ENCODE data around the gene ZMYND8.

Gene ZMYND8

GRCh38 chr20:47354464-47354713 is 2.1 kb downstream of the ZMYND8 start:
- H3K4me1 ChIP-seq (ENCODE audit: insufficient read depth, low read length) = peaks cover 76% of the 10 kb centered on the region
- no peaks in the 10 kb centered on the region for H3K27me3 ChIP-seq (ENCODE audit: insufficient read depth, low read length)
- peak overlapping the region; percentile 83 for H3K4me3 ChIP-seq (ENCODE audit: low read length)
- no peaks in the 10 kb centered on the region for H3K9me3 ChIP-seq (ENCODE audit: low read length)
- H3K36me3 ChIP-seq (ENCODE audit: insufficient read depth, low read length) = peaks cover 4% of the 10 kb centered on the region
- H2AFZ ChIP-seq (ENCODE audit: low read depth, low read length) = no peak overlapping the region

GRCh38 chr20:47353692-47354463 is 2.6 kb downstream of the ZMYND8 start:
- H2AFZ ChIP-seq (ENCODE audit: low read depth, low read length) = no peak overlapping the region
- H3K9me3 ChIP-seq (ENCODE audit: low read length) = no peaks in the 10 kb centered on the region
- H3K27me3 ChIP-seq (ENCODE audit: insufficient read depth, low read length) = no peaks in the 10 kb centered on the region
- peaks cover 78% of the 10 kb centered on the region for H3K4me1 ChIP-seq (ENCODE audit: insufficient read depth, low read length)
- peaks cover 8% of the 10 kb centered on the region for H3K36me3 ChIP-seq (ENCODE audit: insufficient read depth, low read length)
- peak overlapping the region; percentile 83 for H3K4me3 ChIP-seq (ENCODE audit: low read length)

GRCh38 chr20:47353239-47353691 is 3.2 kb downstream of the ZMYND8 start:
- H3K27me3 ChIP-seq (ENCODE audit: insufficient read depth, low read length) = no peaks in the 10 kb centered on the region
- peak overlapping the region; percentile 83 for H3K4me3 ChIP-seq (ENCODE audit: low read length)
- H3K36me3 ChIP-seq (ENCODE audit: insufficient read depth, low read length) = peaks cover 14% of the 10 kb centered on the region
- H3K4me1 ChIP-seq (ENCODE audit: insufficient read depth, low read length) = peaks cover 80% of the 10 kb centered on the region
- H2AFZ ChIP-seq (ENCODE audit: low read depth, low read length) = no peak overlapping the region
- no peaks in the 10 kb centered on the region for H3K9me3 ChIP-seq (ENCODE audit: low read length)

GRCh38 chr20:47352332-47353238 is 3.9 kb downstream of the ZMYND8 start:
- peaks cover 21% of the 10 kb centered on the region for H3K36me3 ChIP-seq (ENCODE audit: insufficient read depth, low read length)
- no peaks in the 10 kb centered on the region for H3K9me3 ChIP-seq (ENCODE audit: low read length)
- H3K27me3 ChIP-seq (ENCODE audit: insufficient read depth, low read length) = no peaks in the 10 kb centered on the region
- H3K4me3 ChIP-seq (ENCODE audit: low read length) = peak overlapping the region; percentile 26
- H3K4me1 ChIP-seq (ENCODE audit: insufficient read depth, low read length) = peaks cover 83% of the 10 kb centered on the region
- H2AFZ ChIP-seq (ENCODE audit: low read depth, low read length) = no peak overlapping the region

GRCh38 chr20:47351643-47352331 is 4.7 kb downstream of the ZMYND8 start:
- peaks cover 29% of the 10 kb centered on the region for H3K36me3 ChIP-seq (ENCODE audit: insufficient read depth, low read length)

GRCh38 chr20:47350691-47351545 is 5.6 kb downstream of the ZMYND8 start:
- peaks cover 36% of the 10 kb centered on the region for H3K36me3 ChIP-seq (ENCODE audit: insufficient read depth, low read length)
- no peak overlapping the region for H2AFZ ChIP-seq (ENCODE audit: low read depth, low read length)
- H3K4me3 ChIP-seq (ENCODE audit: low read length) = peak overlapping the region; percentile 26
- no peaks in the 10 kb centered on the region for H3K27me3 ChIP-seq (ENCODE audit: insufficient read depth, low read length)
- no peaks in the 10 kb centered on the region for H3K9me3 ChIP-seq (ENCODE audit: low read length)
- peaks cover 79% of the 10 kb centered on the region for H3K4me1 ChIP-seq (ENCODE audit: insufficient read depth, low read length)

More at GRCh38 chr20:47351643-47352331, 4.7 kb downstream of the ZMYND8 start:
- Histone ChIP-seq H2AFZ (ENCODE audit: low read depth, low read length) (no peak overlapping the region), H3K4me1 (ENCODE audit: insufficient read depth, low read length) (peaks cover 79% of the 10 kb centered on the region), H3K27me3 (ENCODE audit: insufficient read depth, low read length) (no peaks in the 10 kb centered on the region), H3K4me3 (ENCODE audit: low read length) (peak overlapping the region; percentile 26), H3K9me3 (ENCODE audit: low read length) (no peaks in the 10 kb centered on the region)

GRCh38 chr20:47350181-47350550 is 6.3 kb downstream of the ZMYND8 start:
- Histone ChIP-seq H2AFZ (ENCODE audit: low read depth, low read length) (no peak overlapping the region), H3K4me1 (ENCODE audit: insufficient read depth, low read length) (peaks cover 72% of the 10 kb centered on the region), H3K36me3 (ENCODE audit: insufficient read depth, low read length) (peaks cover 42% of the 10 kb centered on the region), H3K4me3 (ENCODE audit: low read length) (no peak overlapping the region), H3K27me3 (ENCODE audit: insufficient read depth, low read length) (no peaks in the 10 kb centered on the region), H3K9me3 (ENCODE audit: low read length) (no peaks in the 10 kb centered on the region)

- Histone ChIP-seq H3K4me3 (ENCODE audit: low read length) (no peak overlapping the region), H3K9me3 (ENCODE audit: low read length) (no peaks in the 10 kb centered on the region), H2AFZ (ENCODE audit: low read depth, low read length) (no peak overlapping the region), H3K4me1 (ENCODE audit: insufficient read depth, low read length) (peaks cover 66% of the 10 kb centered on the region), H3K36me3 (ENCODE audit: insufficient read depth, low read length) (peaks cover 47% of the 10 kb centered on the region), H3K27me3 (ENCODE audit: insufficient read depth, low read length) (no peaks in the 10 kb centered on the region)
These were observed 6.9 kb downstream of the ZMYND8 start for GRCh38 chr20:47349365-47350180.

GRCh38 chr20:47348539-47349142 is 7.9 kb downstream of the ZMYND8 start:
- H3K36me3 ChIP-seq (ENCODE audit: insufficient read depth, low read length) = peaks cover 55% of the 10 kb centered on the region
- H3K27me3 ChIP-seq (ENCODE audit: insufficient read depth, low read length) = no peaks in the 10 kb centered on the region
- no peaks in the 10 kb centered on the region for H3K9me3 ChIP-seq (ENCODE audit: low read length)
- H3K4me1 ChIP-seq (ENCODE audit: insufficient read depth, low read length) = peaks cover 57% of the 10 kb centered on the region
- H3K4me3 ChIP-seq (ENCODE audit: low read length) = no peak overlapping the region
- no peak overlapping the region for H2AFZ ChIP-seq (ENCODE audit: low read depth, low read length)

- H3K9me3 ChIP-seq (ENCODE audit: low read length) = peaks cover 2% of the 10 kb centered on the region
- H3K4me3 ChIP-seq (ENCODE audit: low read length) = no peak overlapping the region
- H3K4me1 ChIP-seq (ENCODE audit: insufficient read depth, low read length) = peaks cover 49% of the 10 kb centered on the region
- no peaks in the 10 kb centered on the region for H3K27me3 ChIP-seq (ENCODE audit: insufficient read depth, low read length)
- no peak overlapping the region for H2AFZ ChIP-seq (ENCODE audit: low read depth, low read length)
- peaks cover 61% of the 10 kb centered on the region for H3K36me3 ChIP-seq (ENCODE audit: insufficient read depth, low read length)
These were observed 8.7 kb downstream of the ZMYND8 start for GRCh38 chr20:47347661-47348435.

GRCh38 chr20:47346172-47346571 is 10.3 kb downstream of the ZMYND8 start:
- Histone ChIP-seq H2AFZ (ENCODE audit: low read depth, low read length) (no peak overlapping the region), H3K27me3 (ENCODE audit: insufficient read depth, low read length) (no peaks in the 10 kb centered on the region), H3K4me1 (ENCODE audit: insufficient read depth, low read length) (peaks cover 32% of the 10 kb centered on the region), H3K9me3 (ENCODE audit: low read length) (peaks cover 2% of the 10 kb centered on the region), H3K4me3 (ENCODE audit: low read length) (no peak overlapping the region), H3K36me3 (ENCODE audit: insufficient read depth, low read length) (peaks cover 69% of the 10 kb centered on the region)
